GM21423 (cell line): ENCODE measurements around the gene CTNND2.
"Not testable (repeated sequence)": the region's sequence is repeated elsewhere in the genome, so short reads cannot be mapped to it uniquely, and the experiment has no call there.

Experiments
- ATAC-seq: cut with Tn5 transposase; IDR thresholded peaks from one replicate; pipeline ENCODE4 v1.9.1; 2021; ENCODE audit warnings: mild to moderate bottlenecking, moderate library complexity; ENCODE audit not compliant: unreplicated experiment

The CTNND2 gene

DNA sequence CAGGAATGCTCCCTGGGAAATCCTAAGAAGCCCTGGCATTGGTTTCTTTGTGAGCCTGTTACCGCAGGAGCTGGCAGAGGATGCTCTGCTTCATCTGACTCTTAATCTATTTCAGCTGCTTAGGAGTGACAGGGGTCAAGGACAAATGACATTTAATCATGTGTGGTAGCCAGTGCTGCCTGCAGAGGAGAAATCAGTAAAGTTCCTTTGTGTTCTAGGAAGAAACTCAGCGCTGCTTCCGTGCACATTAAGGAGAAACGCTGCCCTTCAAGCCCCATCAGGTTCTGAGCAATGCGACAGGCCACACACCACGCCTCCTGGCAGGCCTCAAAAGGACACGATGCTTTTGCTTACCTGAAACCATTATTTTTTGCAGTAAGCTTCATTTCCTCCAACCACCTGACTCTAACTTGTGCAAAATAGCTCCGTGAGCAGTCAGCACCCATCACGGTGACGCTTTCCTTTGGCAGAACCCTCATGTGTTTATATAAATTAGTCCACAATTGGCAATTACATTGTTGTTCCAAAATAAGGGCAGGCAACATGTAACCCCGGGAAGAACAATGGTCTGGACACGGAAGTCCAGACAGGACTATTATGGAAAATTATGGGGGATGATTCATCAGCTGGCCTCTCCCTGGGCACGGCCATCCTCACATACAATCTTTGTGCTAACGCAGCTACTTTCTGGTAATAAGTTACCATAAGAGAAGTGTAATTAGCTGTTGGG is 755.3 kb downstream of the CTNND2 start:
- ATAC-seq: no peak

- ATAC-seq: no peak
These were observed 758.1 kb downstream of the CTNND2 start for GRCh38 chr5:11146171-11146570.

DNA sequence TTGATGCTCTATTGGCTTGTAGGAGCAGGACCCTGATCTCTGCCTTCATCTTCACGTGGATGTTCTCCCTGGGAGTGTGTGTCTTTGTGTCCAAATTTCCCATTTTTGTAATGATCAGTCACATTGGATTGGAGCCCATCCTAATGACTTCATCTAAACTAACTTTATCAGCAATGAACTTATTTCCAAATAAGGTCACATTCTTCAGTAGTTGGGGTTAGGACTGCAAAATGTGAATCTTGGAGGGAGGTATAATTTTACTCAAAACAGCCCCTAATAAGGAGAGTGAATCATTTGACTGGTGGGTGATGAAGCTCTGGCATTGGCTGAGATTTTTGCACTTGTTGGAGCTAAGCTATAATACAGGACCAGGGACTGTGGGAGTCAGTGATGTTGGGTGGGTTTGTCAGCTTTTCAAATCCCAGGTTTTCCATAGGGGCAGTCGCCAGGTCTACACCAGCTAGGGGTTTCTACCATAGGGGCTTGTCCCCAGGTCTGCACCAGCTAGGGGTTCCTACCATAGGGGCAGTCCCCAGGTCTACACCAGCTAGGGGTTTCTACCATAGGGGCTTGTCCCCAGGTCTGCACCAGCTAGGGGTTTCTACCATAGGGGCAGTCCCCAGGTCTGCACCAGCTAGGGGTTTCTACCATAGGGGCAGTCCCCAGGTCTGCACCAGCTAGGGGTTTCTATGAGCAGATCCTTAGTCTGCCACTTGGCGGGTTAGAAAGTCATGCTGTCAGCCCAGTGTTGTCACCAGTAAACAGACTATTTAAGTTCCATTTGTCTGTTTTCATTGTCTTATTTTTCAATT is 760.6 kb downstream of the CTNND2 start:
- ATAC-seq: peak; percentile 53

DNA sequence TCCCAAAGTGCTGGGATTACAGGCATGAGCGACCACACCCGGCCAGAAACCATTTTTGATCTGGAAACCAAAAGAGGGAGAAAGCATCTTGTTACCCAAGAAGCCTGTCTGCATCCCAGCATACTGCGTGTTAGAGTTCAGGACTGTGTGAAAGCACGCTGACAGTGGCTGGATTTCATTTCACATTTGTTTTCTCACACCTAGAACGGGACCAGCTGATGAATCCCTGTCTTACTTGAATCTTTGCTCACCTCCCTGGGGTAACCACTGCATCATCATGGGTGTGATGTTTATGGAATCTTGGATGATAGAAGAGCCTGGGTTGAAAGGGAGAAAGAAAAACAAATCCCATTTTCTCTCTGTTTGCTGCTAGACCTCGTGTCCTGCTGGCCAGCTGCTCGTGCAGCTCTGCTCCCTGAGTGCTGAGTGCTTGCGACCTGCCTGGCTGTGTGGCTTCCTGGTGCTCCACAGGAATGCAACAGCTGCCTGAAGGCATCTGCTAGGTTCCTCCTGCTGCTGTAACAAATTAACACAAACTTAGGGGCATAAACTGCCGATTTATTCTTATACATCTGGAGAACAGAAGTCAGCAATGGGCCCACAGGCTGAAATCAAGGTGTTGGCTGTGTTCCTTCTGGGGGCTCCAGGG is 764.9 kb downstream of the CTNND2 start:
- ATAC-seq: no peak

DNA sequence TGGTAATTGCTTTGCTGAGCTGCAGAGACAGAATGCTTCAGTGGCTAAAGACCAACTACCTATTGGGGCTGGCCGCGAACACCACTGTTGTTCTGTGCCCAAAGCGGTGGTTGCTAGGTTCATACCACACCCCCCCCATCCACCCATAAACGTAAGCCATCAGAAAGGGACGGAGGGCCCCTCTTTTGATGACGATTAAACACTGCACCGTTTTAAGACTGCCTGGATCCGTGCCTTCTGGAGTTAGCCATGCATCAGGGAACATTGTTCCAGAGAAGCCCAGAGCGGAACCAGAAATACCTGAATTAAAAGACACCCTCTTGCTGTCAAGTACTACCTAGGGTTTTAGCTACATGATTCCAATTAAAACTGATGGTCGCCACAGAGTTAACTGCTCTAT is 774.1 kb downstream of the CTNND2 start:
- ATAC-seq: no peak

- no peak for ATAC-seq
These were observed 776.2 kb downstream of the CTNND2 start for GRCh38 chr5:11128021-11128420.

- ATAC-seq: no peak
These were observed 777.4 kb downstream of the CTNND2 start for GRCh38 chr5:11126844-11127243.

DNA sequence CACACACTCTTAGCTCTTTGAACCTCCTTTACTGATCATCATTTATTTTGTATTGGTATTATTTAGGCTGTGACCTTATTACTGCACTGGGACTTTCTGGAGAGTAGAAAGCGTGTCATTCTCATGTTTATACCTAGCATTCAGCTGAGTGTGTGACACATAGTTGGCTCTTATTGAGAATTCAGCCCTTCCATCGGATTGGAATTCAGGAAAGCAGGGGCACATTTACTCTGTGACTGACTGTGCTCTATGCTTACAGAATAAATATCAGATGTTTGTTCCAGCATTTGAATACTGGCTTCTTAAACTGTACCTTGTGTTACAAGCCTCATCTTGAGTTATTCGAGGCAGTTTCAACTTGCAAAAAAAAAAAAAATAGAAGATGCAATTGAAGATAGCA is 782.4 kb downstream of the CTNND2 start:
- ATAC-seq: no peak

DNA sequence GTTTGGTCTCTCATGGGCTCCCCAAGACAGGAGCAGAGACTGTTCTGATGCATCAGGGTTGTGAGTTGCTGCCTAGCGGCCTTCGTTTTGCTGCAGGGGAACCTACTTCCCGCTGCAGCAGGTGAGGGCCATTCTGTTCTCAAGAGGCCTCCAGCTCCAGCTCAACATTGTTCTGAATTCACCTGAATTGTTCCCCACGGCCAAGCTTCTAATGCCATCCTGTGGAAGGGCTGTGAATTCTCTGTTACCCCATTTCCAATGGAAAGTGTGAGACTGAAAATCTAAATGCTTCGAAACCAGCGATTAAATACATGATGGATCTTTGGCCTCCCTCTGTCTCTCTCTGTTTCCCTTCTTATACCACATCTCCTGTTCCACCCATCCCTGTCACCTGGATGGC is 794.1 kb downstream of the CTNND2 start:
- no peak for ATAC-seq

DNA sequence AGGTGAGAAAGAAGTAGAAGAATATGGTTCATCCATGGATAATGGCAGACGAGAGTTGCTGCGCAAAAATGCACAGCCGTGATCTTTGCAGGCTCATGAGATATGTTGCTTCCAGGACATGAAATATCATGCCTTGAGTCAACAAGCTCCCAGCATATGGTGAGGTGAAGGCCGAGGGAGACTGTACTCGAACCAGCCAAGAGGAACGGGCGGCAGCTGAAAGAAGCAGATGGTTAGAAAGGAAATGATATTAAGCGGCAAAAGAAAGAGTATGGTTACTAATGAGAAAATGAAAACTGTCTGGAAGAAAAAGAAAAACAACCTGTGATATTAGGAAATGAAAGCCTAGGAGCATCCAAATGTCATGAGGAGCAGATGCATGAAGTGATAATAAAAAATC is 798.5 kb downstream of the CTNND2 start:
- no peak for ATAC-seq

GRCh38 chr5:11104651-11105112 is 799.6 kb downstream of the CTNND2 start:
- ATAC-seq: no peak

DNA sequence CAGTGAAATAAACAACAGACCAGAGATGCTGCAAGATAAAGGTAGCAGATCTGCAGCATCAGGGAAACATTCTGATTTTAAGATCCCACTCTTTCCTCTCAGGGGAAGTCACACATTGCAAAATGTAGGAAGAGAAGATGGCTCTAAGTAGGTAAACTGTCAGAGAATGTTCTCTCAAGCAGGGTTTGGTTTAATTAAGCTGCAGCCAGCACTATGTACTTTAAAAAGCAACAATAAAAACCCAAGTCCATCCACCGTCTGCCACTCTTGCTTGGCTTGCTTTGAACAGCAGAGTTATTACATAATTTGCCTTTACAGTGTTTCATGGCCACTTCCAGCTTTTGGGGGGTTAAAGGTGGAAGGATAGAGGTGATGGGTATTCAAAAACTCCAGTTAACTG is 800.0 kb downstream of the CTNND2 start:
- ATAC-seq: no peak

DNA sequence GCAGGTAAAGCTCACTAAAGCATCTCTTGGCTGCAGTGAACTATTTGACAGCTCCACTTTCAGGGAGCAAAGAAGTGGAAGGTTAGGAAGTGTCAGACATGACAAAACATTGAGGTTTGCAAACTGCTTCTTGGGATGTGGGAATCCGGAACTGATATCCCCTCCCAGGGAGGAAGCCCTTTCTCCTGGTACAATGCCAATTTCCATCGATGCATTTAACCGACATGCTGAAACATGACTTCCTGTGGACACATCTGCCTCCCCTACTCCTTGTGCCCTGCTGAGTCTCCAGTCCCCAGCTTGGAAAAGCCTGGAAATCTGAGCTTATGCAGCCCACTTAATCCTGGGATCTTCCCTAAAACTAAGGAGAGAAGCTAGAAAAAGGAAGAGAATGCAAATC is 820.1 kb downstream of the CTNND2 start:
- no peak for ATAC-seq

GRCh38 chr5:11082404-11082945 is 821.8 kb downstream of the CTNND2 start:
- no peak for ATAC-seq

DNA sequence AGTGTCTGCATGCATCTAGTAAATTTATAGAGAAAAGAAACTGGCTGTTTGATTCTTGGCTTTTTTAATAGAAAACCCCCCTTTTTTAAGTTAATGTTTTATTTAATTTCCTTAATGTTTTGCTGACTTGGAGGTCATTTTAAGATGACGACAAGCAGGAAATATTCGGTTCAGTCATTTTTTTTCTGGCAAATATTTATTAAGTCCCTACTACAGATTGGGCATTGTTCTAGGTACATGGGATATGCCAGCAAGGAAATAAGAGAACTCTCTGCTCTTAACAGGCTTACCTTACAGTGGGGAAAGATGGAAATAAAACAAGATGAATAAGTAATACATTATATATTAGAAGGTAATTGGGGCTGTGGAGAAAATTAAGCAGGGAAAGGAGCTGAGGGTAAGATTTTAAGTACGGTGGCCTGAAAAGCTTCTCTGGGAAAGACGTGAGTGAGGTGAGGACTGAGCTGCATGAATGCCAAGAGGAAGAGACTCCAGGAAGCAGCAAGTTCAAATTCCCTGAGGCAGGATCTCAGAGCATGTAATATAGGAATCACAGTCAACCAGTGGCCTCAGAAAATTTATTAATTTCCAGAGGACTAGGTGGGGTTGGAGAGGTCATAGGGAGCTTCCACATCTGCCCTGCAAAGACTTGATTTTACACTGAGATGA is 827.2 kb downstream of the CTNND2 start:
- no peak for ATAC-seq

DNA sequence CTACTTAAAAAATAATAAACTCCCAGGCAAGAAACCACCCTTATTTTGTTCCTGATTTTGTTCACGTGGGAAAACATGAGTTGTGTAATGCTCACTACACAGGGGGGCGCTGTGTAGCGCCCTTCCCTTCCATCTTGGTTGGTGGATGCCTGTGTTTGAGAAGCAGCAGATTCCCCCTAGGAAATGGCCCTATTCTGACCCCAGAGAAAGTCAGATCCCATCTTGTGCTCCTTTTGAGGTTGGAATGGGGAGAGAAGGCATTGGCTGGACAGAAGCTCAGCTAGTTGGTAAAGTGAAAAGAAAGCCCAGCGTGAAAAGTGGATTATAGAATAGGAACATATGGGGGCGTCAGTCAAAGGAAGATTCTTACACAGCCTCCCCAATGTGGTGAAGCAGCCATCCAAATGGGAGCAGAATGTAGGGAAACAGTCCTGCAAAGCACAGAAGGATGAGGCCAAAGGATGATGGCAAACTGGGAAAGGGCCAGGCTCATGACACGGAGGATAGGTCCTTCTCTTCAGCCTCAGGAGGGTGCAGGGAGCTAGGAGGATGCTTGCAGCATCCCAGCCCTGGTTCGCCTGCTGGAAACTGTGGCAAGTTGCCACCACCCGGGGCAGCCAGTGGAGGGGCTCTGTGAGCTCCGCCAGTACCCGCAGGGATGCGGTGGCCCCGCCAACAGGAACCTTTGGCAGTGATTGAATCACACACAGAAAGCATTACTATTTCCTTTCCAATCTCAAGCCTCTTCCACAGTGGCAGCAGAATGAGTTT is 829.0 kb downstream of the CTNND2 start:
- no peak for ATAC-seq

GRCh38 chr5:11072568-11072967 is 831.7 kb downstream of the CTNND2 start:
- ATAC-seq: no peak

- no peak for ATAC-seq
These were observed 832.2 kb downstream of the CTNND2 start for GRCh38 chr5:11072076-11072475.

- no peak for ATAC-seq
These were observed 835.2 kb downstream of the CTNND2 start for GRCh38 chr5:11069041-11069440.

DNA sequence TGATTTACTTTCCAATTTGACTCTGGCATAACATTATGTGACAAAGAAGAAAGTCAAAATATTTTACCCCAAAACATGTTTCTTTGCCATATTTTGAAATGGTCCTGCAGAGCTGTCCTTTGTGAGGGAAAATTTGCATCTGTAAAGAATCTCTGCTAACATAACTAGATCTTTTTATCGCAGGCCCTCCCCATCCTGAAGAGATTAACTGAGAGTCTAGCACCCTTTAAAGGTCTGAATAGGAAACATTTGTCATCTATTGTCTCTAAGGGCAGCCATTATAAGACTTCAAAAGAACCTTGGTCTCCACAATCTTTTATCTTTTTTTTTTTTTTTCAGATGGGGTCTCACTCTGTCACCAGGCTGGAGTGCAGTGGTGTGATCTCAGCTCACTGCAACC is 838.5 kb downstream of the CTNND2 start:
- not testable (repeated sequence) for ATAC-seq
